Esophagus mucosa (tissue), 1 donor: ENCODE results near the gene GBX2. TPM values are rescaled to one million over a fixed set of nuclear protein-coding genes. Genes with fewer than 3 reads are reported as not detected.

ENCODE experiments used
- total RNA-seq: library from RNA; stranded (reverse); gene quantifications from one replicate; pipeline ENCODE4 v1.2.4, GENCODE V29; 2023
- donor health status: DM: yes; HTN: yes; CAD: no.

The GBX2 gene
- total RNA-seq, 1 donor from 2014 or later = not detected

Other genes starting within 250 kb of the GBX2 start
- not detected for gene ASB18, start 96.0 kb upstream of the GBX2 start, total RNA-seq